BLaER1 (cell line): ENCODE data around the gene RNF123.

Source experiments
- H3K27ac ChIP-seq: shearing (Covaris generic); formaldehyde crosslinking; 2 replicates; pipeline ENCODE4 v1.8.1; 2022
- H3K27me3 ChIP-seq: shearing (Covaris generic); formaldehyde crosslinking; 2 replicates; pipeline ENCODE4 v1.8.1; 2022
- H3K36me3 ChIP-seq: shearing (Covaris generic); formaldehyde crosslinking; 2 replicates; pipeline ENCODE4 v1.8.1; 2022
- H3K4me1 ChIP-seq: shearing (Covaris generic); formaldehyde crosslinking; 2 replicates; pipeline ENCODE4 v1.8.1; 2022
- H3K4me2 ChIP-seq: shearing (Covaris generic); formaldehyde crosslinking; 2 replicates; pipeline ENCODE4 v1.8.1; 2022
- H3K4me3 ChIP-seq: shearing (Covaris generic); formaldehyde crosslinking; 2 replicates; pipeline ENCODE4 v1.8.1; 2022
- H3K9ac ChIP-seq: shearing (Covaris generic); formaldehyde crosslinking; 2 replicates; pipeline ENCODE4 v1.8.1; 2022
- H3K9me3 ChIP-seq: shearing (Covaris generic); formaldehyde crosslinking; 2 replicates; pipeline ENCODE4 v1.8.1; 2022
- H4K20me1 ChIP-seq: shearing (Covaris generic); formaldehyde crosslinking; 2 replicates; pipeline ENCODE4 v1.8.1; 2022
- Cebpa-rat ChIP-seq: shearing (Covaris generic); IDR thresholded peaks from 2 replicates; pipeline ENCODE4 v1.8.1; 2022

RNF123 gene

DNA sequence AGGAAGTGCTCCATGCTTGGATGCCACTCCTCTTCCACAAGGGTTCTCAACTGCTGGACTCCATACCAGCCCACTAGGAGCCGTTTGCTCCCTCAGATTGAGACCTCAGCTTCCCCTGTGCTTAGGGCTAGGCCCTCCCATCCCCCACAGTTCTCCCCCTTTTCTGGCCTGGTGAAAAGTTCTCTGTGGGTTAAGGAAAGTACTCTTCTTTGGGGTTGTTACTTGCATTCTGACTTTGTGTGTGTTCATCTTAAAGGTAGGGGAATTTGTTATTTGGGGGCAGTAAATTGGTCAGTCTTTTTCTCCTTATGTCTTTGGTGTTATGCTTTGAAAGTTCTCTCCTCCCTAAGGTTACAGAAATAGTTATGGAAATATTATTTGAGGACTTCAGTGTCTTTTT is 39.2 kb upstream of the RNF123 start:
- peaks cover 61% of the 10 kb centered on the region for H3K4me1 ChIP-seq
- no peaks in the 10 kb centered on the region for H3K27me3 ChIP-seq
- no peaks in the 10 kb centered on the region; the same call in 1 of the 2 replicates for H3K9me3 ChIP-seq

DNA sequence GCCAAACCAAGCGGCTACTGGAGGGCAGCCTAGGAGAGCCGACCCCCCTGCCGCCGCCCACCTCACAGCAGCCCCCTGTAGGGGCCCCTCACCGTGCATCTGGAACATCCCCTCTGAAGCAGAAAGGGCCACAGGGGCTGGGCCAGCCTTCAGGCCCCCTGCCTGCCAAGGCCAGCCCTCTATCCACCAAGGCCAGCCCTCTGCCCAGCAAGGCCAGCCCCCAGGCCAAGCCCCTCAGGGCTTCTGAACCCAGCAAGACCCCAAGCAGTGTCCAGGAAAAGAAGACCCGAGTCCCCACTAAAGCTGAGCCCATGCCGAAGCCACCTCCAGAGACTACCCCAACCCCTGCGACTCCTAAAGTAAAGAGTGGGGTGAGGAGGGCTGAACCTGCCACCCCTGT is 38.7 kb upstream of the RNF123 start:
- Histone ChIP-seq H3K4me3 (no peak overlapping the region), H3K4me1 (peaks cover 65% of the 10 kb centered on the region), H3K27me3 (no peaks in the 10 kb centered on the region), H3K9ac (no peak overlapping the region), H4K20me1 (peaks cover 9% of the 10 kb centered on the region; the same call in 1 of the 2 replicates), H3K27ac (no peak overlapping the region), H3K36me3 (no peaks in the 10 kb centered on the region), H3K9me3 (no peaks in the 10 kb centered on the region; the same call in 1 of the 2 replicates), H3K4me2 (peak overlapping the region; percentile 1; the same call in 1 of the 2 replicates)
- no peak for TF ChIP-seq Cebpa-rat

More for the DNA sequence above, 39.2 kb upstream of the RNF123 start:
- Histone ChIP-seq H3K36me3 (no peaks in the 10 kb centered on the region), H3K27ac (no peak overlapping the region), H3K4me2 (no peak overlapping the region; the same call in 1 of the 2 replicates), H3K9ac (no peak overlapping the region), H3K4me3 (no peak overlapping the region), H4K20me1 (peaks cover 9% of the 10 kb centered on the region; the same call in 1 of the 2 replicates)
- no peak for TF ChIP-seq Cebpa-rat

DNA sequence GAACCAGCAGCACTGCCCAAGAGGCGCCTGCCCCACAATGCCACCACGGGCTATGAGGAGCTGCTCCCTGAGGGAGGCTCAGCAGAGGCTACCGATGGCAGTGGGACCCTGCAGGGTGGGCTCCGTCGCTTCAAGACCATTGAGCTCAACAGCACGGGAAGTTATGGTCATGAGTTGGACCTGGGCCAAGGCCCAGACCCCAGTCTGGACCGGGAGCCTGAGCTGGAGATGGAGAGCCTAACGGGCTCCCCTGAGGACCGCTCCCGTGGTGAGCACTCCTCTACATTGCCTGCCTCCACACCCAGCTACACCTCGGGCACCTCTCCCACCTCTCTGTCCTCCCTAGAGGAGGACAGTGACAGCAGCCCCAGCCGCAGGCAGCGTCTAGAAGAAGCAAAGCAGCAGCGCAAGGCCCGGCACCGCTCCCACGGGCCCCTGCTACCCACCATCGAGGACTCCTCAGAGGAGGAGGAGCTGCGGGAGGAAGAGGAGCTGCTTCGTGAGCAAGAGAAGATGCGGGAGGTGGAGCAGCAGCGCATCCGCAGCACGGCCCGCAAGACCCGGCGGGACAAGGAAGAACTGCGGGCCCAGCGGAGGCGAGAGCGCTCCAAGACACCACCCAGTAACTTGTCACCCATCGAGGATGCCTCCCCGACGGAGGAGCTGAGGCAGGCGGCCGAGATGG is 37.0 kb upstream of the RNF123 start:
- peaks cover 9% of the 10 kb centered on the region; the same call in 1 of the 2 replicates for H4K20me1 ChIP-seq
- no peak overlapping the region for H3K4me3 ChIP-seq
- TF ChIP-seq Cebpa-rat = no peak
- H3K27me3 ChIP-seq = no peaks in the 10 kb centered on the region
- no peak overlapping the region for H3K9ac ChIP-seq
- peak overlapping the region; percentile 79 for H3K4me2 ChIP-seq
- no peaks in the 10 kb centered on the region; the same call in 1 of the 2 replicates for H3K9me3 ChIP-seq
- H3K36me3 ChIP-seq = no peaks in the 10 kb centered on the region
- H3K4me1 ChIP-seq = peaks cover 76% of the 10 kb centered on the region
- no peak overlapping the region for H3K27ac ChIP-seq

DNA sequence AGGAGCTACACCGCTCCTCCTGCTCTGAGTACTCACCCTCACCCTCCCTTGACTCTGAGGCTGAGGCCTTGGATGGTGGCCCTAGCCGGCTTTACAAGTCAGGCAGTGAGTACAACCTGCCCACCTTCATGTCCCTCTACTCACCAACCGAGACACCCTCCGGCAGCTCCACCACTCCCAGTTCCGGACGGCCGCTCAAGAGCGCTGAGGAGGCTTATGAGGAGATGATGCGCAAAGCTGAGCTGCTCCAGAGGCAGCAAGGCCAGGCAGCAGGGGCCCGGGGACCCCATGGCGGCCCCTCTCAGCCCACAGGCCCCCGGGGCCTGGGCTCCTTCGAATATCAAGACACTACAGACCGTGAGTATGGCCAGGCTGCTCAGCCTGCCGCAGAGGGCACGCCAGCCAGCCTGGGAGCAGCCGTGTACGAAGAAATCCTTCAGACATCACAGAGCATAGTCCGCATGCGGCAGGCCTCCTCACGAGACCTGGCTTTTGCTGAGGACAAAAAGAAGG is 36.4 kb upstream of the RNF123 start:
- H3K36me3 ChIP-seq = no peaks in the 10 kb centered on the region
- H3K4me2 ChIP-seq = peak overlapping the region; percentile 79
- no peak overlapping the region; the same call in 1 of the 2 replicates for H3K9ac ChIP-seq
- no peaks in the 10 kb centered on the region for H3K27me3 ChIP-seq
- H4K20me1 ChIP-seq = peaks cover 9% of the 10 kb centered on the region; the same call in 1 of the 2 replicates
- no peak for TF ChIP-seq Cebpa-rat
- H3K4me3 ChIP-seq = no peak overlapping the region
- peak overlapping the region; percentile 28; the same call in 1 of the 2 replicates for H3K27ac ChIP-seq
- peaks cover 76% of the 10 kb centered on the region for H3K4me1 ChIP-seq
- no peaks in the 10 kb centered on the region; the same call in 1 of the 2 replicates for H3K9me3 ChIP-seq

DNA sequence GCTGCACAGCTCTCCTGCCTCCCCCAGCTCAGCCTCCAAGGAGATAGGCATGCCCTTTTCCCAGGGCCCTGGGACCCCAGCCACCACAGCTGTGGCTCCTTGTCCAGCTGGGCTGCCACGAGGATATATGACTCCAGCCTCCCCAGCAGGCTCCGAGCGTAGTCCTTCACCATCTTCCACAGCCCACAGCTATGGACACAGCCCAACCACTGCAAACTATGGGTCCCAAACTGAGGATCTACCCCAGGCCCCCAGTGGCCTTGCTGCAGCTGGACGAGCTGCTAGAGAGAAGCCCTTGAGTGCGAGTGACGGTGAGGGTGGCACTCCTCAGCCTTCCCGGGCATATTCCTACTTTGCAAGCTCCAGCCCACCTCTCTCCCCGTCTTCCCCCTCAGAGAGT is 35.7 kb upstream of the RNF123 start:
- H3K27ac ChIP-seq = no peak overlapping the region
- H4K20me1 ChIP-seq = peaks cover 9% of the 10 kb centered on the region; the same call in 1 of the 2 replicates
- no peaks in the 10 kb centered on the region for H3K27me3 ChIP-seq
- no peaks in the 10 kb centered on the region for H3K36me3 ChIP-seq
- no peak overlapping the region for H3K4me3 ChIP-seq
- H3K9ac ChIP-seq = no peak overlapping the region
- H3K4me1 ChIP-seq = peaks cover 76% of the 10 kb centered on the region
- TF ChIP-seq Cebpa-rat = no peak
- no peaks in the 10 kb centered on the region; the same call in 1 of the 2 replicates for H3K9me3 ChIP-seq
- H3K4me2 ChIP-seq = peak overlapping the region; percentile 79

DNA sequence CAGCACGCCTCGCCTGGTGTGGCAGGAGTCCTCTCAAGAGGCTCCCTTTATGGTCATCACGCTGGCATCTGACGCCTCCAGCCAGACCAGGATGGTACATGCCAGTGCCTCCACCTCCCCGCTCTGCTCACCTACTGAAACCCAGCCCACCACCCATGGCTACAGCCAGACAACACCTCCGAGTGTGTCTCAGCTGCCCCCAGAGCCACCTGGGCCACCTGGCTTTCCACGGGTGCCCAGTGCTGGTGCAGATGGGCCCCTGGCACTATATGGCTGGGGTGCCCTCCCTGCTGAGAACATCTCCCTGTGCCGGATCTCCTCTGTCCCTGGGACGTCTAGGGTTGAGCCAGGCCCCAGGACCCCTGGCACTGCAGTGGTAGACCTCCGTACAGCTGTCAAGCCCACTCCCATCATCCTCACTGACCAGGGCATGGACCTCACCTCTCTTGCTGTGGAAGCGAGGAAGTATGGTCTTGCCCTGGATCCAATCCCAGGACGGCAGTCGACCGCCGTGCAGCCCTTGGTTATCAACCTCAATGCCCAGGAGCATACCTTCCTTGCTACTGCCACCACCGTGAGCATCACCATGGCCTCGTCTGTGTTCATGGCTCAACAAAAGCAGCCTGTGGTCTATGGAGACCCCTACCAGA is 35.1 kb upstream of the RNF123 start:
- Histone ChIP-seq H3K27ac (peak overlapping the region; percentile 77), H3K4me2 (peak overlapping the region; percentile 79), H3K9ac (no peak overlapping the region)

DNA sequence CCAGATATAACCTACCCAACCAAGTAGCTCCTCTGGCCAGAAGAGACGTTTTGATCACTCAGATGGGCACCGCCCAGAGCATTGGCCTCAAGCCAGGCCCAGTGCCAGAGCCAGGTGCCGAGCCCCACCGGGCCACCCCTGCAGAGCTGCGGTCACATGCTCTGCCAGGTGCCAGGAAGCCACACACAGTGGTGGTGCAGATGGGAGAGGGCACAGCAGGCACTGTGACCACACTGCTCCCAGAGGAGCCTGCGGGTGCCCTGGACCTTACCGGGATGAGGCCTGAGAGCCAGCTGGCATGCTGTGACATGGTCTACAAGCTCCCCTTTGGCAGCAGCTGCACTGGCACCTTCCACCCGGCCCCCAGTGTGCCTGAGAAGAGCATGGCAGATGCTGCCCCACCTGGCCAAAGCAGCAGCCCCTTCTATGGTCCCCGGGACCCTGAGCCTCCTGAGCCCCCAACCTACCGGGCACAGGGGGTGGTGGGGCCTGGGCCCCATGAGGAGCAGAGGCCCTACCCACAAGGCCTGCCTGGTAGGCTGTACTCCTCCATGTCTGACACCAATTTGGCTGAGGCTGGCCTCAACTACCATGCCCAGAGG is 34.3 kb upstream of the RNF123 start:
- no peak for TF ChIP-seq Cebpa-rat
- H3K36me3 ChIP-seq = no peaks in the 10 kb centered on the region
- H3K27ac ChIP-seq = peak overlapping the region; percentile 87
- peak overlapping the region; percentile 79 for H3K4me2 ChIP-seq
- H3K27me3 ChIP-seq = no peaks in the 10 kb centered on the region
- no peak overlapping the region; the same call in 1 of the 2 replicates for H3K4me3 ChIP-seq
- peaks cover 9% of the 10 kb centered on the region; the same call in 1 of the 2 replicates for H4K20me1 ChIP-seq
- H3K9me3 ChIP-seq = no peaks in the 10 kb centered on the region; the same call in 1 of the 2 replicates
- no peak overlapping the region for H3K9ac ChIP-seq
- H3K4me1 ChIP-seq = peaks cover 87% of the 10 kb centered on the region

More for the DNA sequence above, 35.1 kb upstream of the RNF123 start:
- H3K36me3 ChIP-seq = no peaks in the 10 kb centered on the region
- H4K20me1 ChIP-seq = peaks cover 9% of the 10 kb centered on the region; the same call in 1 of the 2 replicates
- TF ChIP-seq Cebpa-rat = no peak
- no peak overlapping the region for H3K4me3 ChIP-seq
- no peaks in the 10 kb centered on the region; the same call in 1 of the 2 replicates for H3K9me3 ChIP-seq
- peaks cover 83% of the 10 kb centered on the region for H3K4me1 ChIP-seq
- no peaks in the 10 kb centered on the region for H3K27me3 ChIP-seq

DNA sequence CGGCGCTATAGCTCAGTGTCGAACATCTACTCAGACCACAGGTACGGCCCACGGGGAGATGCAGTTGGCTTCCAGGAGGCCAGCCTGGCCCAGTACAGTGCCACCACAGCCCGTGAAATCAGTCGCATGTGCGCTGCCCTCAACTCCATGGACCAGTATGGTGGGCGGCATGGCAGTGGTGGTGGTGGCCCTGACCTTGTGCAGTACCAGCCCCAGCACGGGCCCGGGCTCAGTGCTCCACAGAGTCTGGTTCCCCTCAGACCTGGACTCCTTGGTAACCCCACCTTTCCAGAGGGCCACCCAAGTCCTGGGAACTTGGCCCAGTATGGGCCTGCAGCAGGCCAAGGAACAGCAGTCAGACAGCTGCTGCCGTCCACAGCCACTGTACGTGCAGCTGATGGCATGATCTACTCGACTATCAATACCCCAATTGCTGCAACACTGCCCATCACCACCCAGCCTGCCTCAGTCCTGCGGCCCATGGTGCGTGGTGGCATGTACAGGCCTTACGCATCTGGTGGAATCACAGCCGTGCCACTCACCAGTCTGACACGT is 33.5 kb upstream of the RNF123 start:
- Histone ChIP-seq H3K27me3 (no peaks in the 10 kb centered on the region), H3K4me2 (peak overlapping the region; percentile 79), H3K9ac (no peak overlapping the region), H4K20me1 (peaks cover 9% of the 10 kb centered on the region; the same call in 1 of the 2 replicates), H3K36me3 (no peaks in the 10 kb centered on the region), H3K9me3 (no peaks in the 10 kb centered on the region; the same call in 1 of the 2 replicates), H3K4me3 (no peak overlapping the region; the same call in 1 of the 2 replicates), H3K4me1 (peaks cover 87% of the 10 kb centered on the region), H3K27ac (peak overlapping the region; percentile 87)
- no peak for TF ChIP-seq Cebpa-rat

DNA sequence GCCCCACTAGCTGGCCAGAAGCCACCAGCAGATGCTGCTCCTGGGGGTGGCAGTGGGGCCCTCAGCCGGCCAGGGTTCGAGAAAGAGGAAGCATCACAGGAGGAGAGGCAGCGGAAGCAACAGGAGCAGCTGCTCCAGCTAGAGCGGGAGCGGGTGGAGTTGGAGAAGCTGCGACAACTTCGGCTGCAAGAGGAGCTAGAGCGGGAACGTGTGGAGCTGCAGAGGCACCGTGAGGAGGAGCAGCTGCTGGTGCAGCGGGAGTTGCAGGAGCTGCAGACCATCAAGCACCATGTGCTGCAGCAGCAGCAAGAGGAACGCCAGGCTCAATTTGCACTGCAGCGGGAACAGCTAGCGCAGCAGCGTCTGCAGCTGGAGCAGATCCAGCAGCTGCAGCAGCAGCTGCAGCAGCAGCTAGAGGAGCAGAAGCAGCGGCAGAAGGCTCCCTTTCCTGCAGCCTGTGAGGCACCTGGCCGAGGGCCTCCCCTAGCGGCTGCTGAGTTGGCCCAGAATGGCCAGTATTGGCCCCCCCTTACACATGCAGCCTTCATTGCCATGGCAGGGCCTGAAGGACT is 32.7 kb upstream of the RNF123 start:
- H3K9ac ChIP-seq = no peak overlapping the region
- peak overlapping the region; percentile 79 for H3K4me2 ChIP-seq
- no peaks in the 10 kb centered on the region for H3K36me3 ChIP-seq
- TF ChIP-seq Cebpa-rat = no peak
- H3K9me3 ChIP-seq = no peaks in the 10 kb centered on the region; the same call in 1 of the 2 replicates
- H3K27ac ChIP-seq = peak overlapping the region; percentile 87; the same call in 1 of the 2 replicates
- no peaks in the 10 kb centered on the region for H3K27me3 ChIP-seq
- H3K4me1 ChIP-seq = peaks cover 88% of the 10 kb centered on the region
- H3K4me3 ChIP-seq = no peak overlapping the region
- peaks cover 9% of the 10 kb centered on the region; the same call in 1 of the 2 replicates for H4K20me1 ChIP-seq
